ENCODE results near the gene COL4A3.

COL4A3 gene

DNA sequence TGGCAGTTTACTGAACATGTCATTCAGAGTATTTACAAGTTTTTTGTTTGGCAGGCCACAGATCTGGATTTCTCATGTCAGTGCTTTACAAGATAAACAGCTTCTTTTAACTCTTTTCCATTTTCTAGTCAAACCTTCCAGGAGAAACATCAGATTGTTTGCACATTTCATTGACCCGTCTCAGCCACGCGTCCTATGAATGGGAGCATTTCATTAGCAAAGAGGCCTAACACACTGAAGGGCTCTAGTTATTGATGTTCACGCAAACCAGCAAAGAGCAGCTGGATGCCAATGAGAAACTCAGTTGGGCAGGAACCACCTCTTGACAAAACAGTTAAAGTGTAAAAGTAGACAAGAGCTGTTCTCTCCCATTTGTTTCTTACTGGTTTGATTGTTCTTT lies 131.4 kb downstream of the COL4A3 start:
- Histone ChIP-seq H3K4me2 (ENCODE audit: insufficient read depth, low read length) (no peak overlapping the region), H2AFZ (ENCODE audit: low read depth, low read length) (no peak overlapping the region), H3K27me3 (ENCODE audit: insufficient read depth, low read length, poor library complexity) (no peaks in the 10 kb centered on the region), H3K36me3 (ENCODE audit: insufficient read depth, low read length) (no peaks in the 10 kb centered on the region), H3K27ac (ENCODE audit: low read length) (no peak overlapping the region), H3K4me3 (ENCODE audit: low read depth in 1 of 2, low read length in 2 of 2) (no peak overlapping the region), H3K79me2 (ENCODE audit: insufficient read depth, low read length) (no peaks in the 10 kb centered on the region), H4K20me1 (ENCODE audit: insufficient read depth, low read length) (no peaks in the 10 kb centered on the region), H3K9ac (ENCODE audit: low read depth, low read length) (no peak overlapping the region), H3K9me3 (ENCODE audit: insufficient read depth, low read length, severe bottlenecking) (no peaks in the 10 kb centered on the region), H3K4me1 (ENCODE audit: insufficient read depth, low read length) (peaks cover 4% of the 10 kb centered on the region; the same call in 1 of the 2 replicates)
- DNase-seq (no peak), ATAC-seq (ENCODE audit: insufficient read depth, low read depth) (no peak)
- no peak for TF ChIP-seq EZH2 (IDR thresholded peaks at IDR 0.05; ENCODE audit: borderline replicate concordance, low read depth, low read length, severe bottlenecking)

DNA sequence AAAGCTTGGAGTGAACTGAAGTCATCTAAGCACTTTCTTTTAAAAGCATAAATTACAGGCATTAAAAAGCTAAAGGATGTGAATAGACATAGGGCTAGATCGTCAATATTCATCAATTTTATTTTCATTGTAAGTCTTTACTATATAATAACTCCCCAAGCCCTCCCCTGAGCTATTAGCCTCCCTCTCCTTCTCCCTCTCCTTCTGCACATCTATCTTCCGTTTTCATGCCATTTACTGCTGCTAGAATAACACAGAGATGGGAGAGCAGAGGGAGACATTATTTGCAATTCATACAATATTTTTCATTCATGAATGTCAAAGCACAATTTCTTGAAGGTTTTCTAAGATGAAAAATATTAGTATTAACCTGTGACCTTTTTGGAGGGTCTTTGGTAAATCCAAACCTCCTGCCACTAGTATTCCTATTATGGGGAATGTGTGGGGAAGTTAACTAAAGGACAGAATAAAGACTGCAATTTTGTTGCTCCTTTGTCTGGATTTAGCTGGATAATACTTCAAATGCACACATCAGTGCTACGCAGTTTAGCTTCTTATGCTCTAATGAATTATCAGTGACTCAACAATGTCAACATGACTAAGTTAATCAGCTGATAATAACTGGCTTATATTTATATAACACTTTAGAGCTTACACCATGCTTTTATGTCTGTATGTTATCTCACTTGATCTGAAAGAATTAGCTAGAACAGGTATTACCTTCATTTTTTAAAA lies 132.4 kb downstream of the COL4A3 start:
- no peaks in the 10 kb centered on the region for H4K20me1 ChIP-seq (ENCODE audit: insufficient read depth, low read length)
- TF ChIP-seq, protein P1, sequence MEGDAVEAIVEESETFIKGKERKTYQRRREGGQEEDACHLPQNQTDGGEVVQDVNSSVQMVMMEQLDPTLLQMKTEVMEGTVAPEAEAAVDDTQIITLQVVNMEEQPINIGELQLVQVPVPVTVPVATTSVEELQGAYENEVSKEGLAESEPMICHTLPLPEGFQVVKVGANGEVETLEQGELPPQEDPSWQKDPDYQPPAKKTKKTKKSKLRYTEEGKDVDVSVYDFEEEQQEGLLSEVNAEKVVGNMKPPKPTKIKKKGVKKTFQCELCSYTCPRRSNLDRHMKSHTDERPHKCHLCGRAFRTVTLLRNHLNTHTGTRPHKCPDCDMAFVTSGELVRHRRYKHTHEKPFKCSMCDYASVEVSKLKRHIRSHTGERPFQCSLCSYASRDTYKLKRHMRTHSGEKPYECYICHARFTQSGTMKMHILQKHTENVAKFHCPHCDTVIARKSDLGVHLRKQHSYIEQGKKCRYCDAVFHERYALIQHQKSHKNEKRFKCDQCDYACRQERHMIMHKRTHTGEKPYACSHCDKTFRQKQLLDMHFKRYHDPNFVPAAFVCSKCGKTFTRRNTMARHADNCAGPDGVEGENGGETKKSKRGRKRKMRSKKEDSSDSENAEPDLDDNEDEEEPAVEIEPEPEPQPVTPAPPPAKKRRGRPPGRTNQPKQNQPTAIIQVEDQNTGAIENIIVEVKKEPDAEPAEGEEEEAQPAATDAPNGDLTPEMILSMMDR (IDR thresholded peaks at IDR 0.05; ENCODE audit: borderline replicate concordance, extremely low read depth, low read length, poor library complexity, severe bottlenecking), result no peak
- no peak for TF ChIP-seq EZH2 (IDR thresholded peaks at IDR 0.05; ENCODE audit: borderline replicate concordance, low read depth, low read length, severe bottlenecking)
- H2AFZ ChIP-seq (ENCODE audit: low read depth, low read length), result no peak overlapping the region
- no peaks in the 10 kb centered on the region for H3K36me3 ChIP-seq (ENCODE audit: insufficient read depth, low read length)
- no peak overlapping the region for H3K4me3 ChIP-seq (ENCODE audit: low read depth in 1 of 2, low read length in 2 of 2)
- no peaks in the 10 kb centered on the region for H3K27me3 ChIP-seq (ENCODE audit: insufficient read depth, low read length, poor library complexity)
- ATAC-seq (ENCODE audit: insufficient read depth, low read depth) (no peak), DNase-seq (no peak)
- H3K4me2 ChIP-seq (ENCODE audit: insufficient read depth, low read length), result no peak overlapping the region
- no peaks in the 10 kb centered on the region for H3K9me3 ChIP-seq (ENCODE audit: insufficient read depth, low read length, severe bottlenecking)
- no peak overlapping the region for H3K27ac ChIP-seq (ENCODE audit: low read length)
- no peak overlapping the region for H3K9ac ChIP-seq (ENCODE audit: low read depth, low read length)
- H3K4me1 ChIP-seq (ENCODE audit: insufficient read depth, low read length), result peaks cover 4% of the 10 kb centered on the region; the same call in 1 of the 2 replicates
- H3K79me2 ChIP-seq (ENCODE audit: insufficient read depth, low read length), result no peaks in the 10 kb centered on the region

DNA sequence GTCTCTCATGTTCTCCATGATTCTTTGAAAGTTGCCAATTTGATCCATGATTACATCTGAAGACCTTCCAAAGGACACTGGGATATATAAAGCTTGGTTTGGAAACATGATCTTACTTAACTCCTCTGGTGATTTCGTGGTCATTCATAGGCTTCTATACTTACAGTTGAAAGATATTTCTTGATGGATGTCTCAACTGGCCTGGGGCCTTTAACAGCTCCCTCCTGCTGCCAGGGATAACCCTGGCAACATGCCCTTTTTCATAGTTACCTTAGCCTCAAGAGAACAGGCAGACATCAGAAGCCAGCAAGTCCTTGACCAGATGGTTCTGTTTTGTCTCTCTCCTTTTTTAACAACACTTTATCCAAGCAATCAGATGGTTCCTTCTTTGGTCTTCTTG lies 137.1 kb downstream of the COL4A3 start:
- H3K27ac ChIP-seq (ENCODE audit: low read length), result no peak overlapping the region
- DNase-seq (no peak), ATAC-seq (ENCODE audit: insufficient read depth, low read depth) (no peak)
- H3K4me3 ChIP-seq (ENCODE audit: low read depth in 1 of 2, low read length in 2 of 2), result no peak overlapping the region
- H3K4me1 ChIP-seq (ENCODE audit: insufficient read depth, low read length), result no peaks in the 10 kb centered on the region
- H2AFZ ChIP-seq (ENCODE audit: low read depth, low read length), result no peak overlapping the region
- no peaks in the 10 kb centered on the region for H3K36me3 ChIP-seq (ENCODE audit: insufficient read depth, low read length)
- no peak overlapping the region for H3K9ac ChIP-seq (ENCODE audit: low read depth, low read length)
- H3K27me3 ChIP-seq (ENCODE audit: insufficient read depth, low read length, poor library complexity), result no peaks in the 10 kb centered on the region
- TF ChIP-seq EZH2 (IDR thresholded peaks at IDR 0.05; ENCODE audit: borderline replicate concordance, low read depth, low read length, severe bottlenecking), result no peak
- TF ChIP-seq, protein P1 (IDR thresholded peaks at IDR 0.05; ENCODE audit: borderline replicate concordance, extremely low read depth, low read length, poor library complexity, severe bottlenecking), result no peak
- H3K79me2 ChIP-seq (ENCODE audit: insufficient read depth, low read length), result no peaks in the 10 kb centered on the region
- H3K4me2 ChIP-seq (ENCODE audit: insufficient read depth, low read length), result no peak overlapping the region
- no peaks in the 10 kb centered on the region for H3K9me3 ChIP-seq (ENCODE audit: insufficient read depth, low read length, severe bottlenecking)
- no peaks in the 10 kb centered on the region for H4K20me1 ChIP-seq (ENCODE audit: insufficient read depth, low read length)

DNA sequence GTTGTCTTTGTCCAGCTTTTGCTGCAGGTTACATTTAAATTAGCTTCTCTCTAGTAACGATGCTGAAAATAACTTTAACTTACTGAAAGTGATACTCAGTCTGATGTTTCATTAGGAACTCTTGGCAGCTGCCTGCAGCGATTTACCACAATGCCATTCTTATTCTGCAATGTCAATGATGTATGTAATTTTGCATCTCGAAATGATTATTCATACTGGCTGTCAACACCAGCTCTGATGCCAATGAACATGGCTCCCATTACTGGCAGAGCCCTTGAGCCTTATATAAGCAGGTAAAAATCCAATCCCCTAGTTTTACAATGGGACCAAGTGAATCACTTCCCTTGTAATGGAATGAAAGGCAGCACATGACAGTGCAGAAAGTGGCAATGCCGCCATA lies 144.4 kb downstream of the COL4A3 start:
- TF ChIP-seq EZH2 (IDR thresholded peaks at IDR 0.05; ENCODE audit: borderline replicate concordance, low read depth, low read length, severe bottlenecking), result no peak
- TF ChIP-seq, protein P1 (IDR thresholded peaks at IDR 0.05; ENCODE audit: borderline replicate concordance, extremely low read depth, low read length, poor library complexity, severe bottlenecking), result no peak
- H3K36me3 ChIP-seq (ENCODE audit: insufficient read depth, low read length), result no peaks in the 10 kb centered on the region
- H3K9ac ChIP-seq (ENCODE audit: low read depth, low read length), result no peak overlapping the region
- H3K4me1 ChIP-seq (ENCODE audit: insufficient read depth, low read length), result no peaks in the 10 kb centered on the region
- H3K4me3 ChIP-seq (ENCODE audit: low read depth in 1 of 2, low read length in 2 of 2), result no peak overlapping the region
- H3K27ac ChIP-seq (ENCODE audit: low read length), result no peak overlapping the region
- H3K27me3 ChIP-seq (ENCODE audit: insufficient read depth, low read length, poor library complexity), result no peaks in the 10 kb centered on the region
- no peak for DNase-seq
- H4K20me1 ChIP-seq (ENCODE audit: insufficient read depth, low read length), result no peaks in the 10 kb centered on the region
- H3K79me2 ChIP-seq (ENCODE audit: insufficient read depth, low read length), result no peaks in the 10 kb centered on the region
- H3K9me3 ChIP-seq (ENCODE audit: insufficient read depth, low read length, severe bottlenecking), result no peaks in the 10 kb centered on the region
- no peak for ATAC-seq (ENCODE audit: insufficient read depth, low read depth)
- H2AFZ ChIP-seq (ENCODE audit: low read depth, low read length), result no peak overlapping the region
- H3K4me2 ChIP-seq (ENCODE audit: insufficient read depth, low read length), result no peak overlapping the region

Measured in DND-41 (cell line).